Naive thymus-derived CD4-positive, alpha-beta T cell (primary cell): Measurements from ENCODE around the gene HLA-DRB1. TPM values are rescaled to one million over a fixed set of nuclear protein-coding genes. Genes with fewer than 3 reads are reported as not detected.
"Not testable (repeated sequence)": the region's sequence is repeated elsewhere in the genome, so short reads cannot be mapped to it uniquely, and the experiment has no call there.

Experiments used
- ATAC-seq: fragments of 150-1000 bp; cut with Tn5 transposase; 2 replicates; pipeline ENCODE4 v1.10.0; 2021; ENCODE audit warnings: mild to moderate bottlenecking, moderate library complexity
- CTCF ChIA-PET: fragments of 350-600 bp; sonication (Branson Sonifier 250); formaldehyde crosslinking; loops from one replicate; lab custom pipeline; 2021; ENCODE audit warnings: antibody characterized with exemption; lab: Charles Lee
- POLR2A ChIA-PET: fragments of 350-600 bp; sonication (Branson Sonifier 250); formaldehyde crosslinking; loops from one replicate; lab custom pipeline; 2021; ENCODE audit warnings: antibody characterized with exemption, inconsistent platforms; lab: Charles Lee
- DNase-seq, 9 donors: peaks; one replicate each; pipeline versions ENCODE4 v3.0.0 to v3.0.0-alpha.2; 2020 to 2022; ENCODE audit warnings: mixed read lengths in 1 of 9
- H3K27ac ChIP-seq: one replicate; pipeline ENCODE4 v1.7.0; 2013; ENCODE audit warnings: mild to moderate bottlenecking, low read depth, low read length, moderate library complexity
- H3K27me3 ChIP-seq, 2 donors: one replicate each; pipeline ENCODE4 v1.7.0; 2013; ENCODE audit warnings: low read length in 2 of 2, mild to moderate bottlenecking in 2 of 2, moderate library complexity in 2 of 2; ENCODE audit not compliant: control insufficient read depth in 2 of 2, insufficient read depth in 2 of 2
- H3K36me3 ChIP-seq, 3 experiments: 1 replicate in 2 of 3; 2 replicates in 1 of 3; pipeline ENCODE4 v1.7.0; 2013; ENCODE audit warnings: low read length in 3 of 3, mild to moderate bottlenecking in 3 of 3, moderate library complexity in 1 of 3; ENCODE audit not compliant: insufficient read depth in 3 of 3, control insufficient read depth in 2 of 3
- H3K4me1 ChIP-seq, 2 donors: one replicate each; pipeline ENCODE4 v1.7.0; 2013; ENCODE audit warnings: low read length in 2 of 2, mild to moderate bottlenecking in 2 of 2, moderate library complexity in 1 of 2; ENCODE audit not compliant: control insufficient read depth in 2 of 2, insufficient read depth in 2 of 2
- H3K4me3 ChIP-seq: 2 replicates; pipeline ENCODE4 v1.7.0; 2013; ENCODE audit warnings: mild to moderate bottlenecking, low read length
- H3K9me3 ChIP-seq, 3 experiments: 1 replicate in 2 of 3; 2 replicates in 1 of 3; pipeline ENCODE4 v1.7.0; 2013; ENCODE audit warnings: low read length in 3 of 3; ENCODE audit not compliant: control insufficient read depth in 2 of 3
- H3K27ac Mint-ChIP-seq, 9 donors: one replicate each; pipeline ENCODE4 v1.8.0; 2020 to 2022; ENCODE audit warnings: mixed read lengths in 9 of 9, mild to moderate bottlenecking in 8 of 9, moderate library complexity in 5 of 9, inconsistent platforms in 2 of 9
- H3K27me3 Mint-ChIP-seq, 5 donors: one replicate each; pipeline ENCODE4 v1.8.0; 2021 to 2022; ENCODE audit warnings: mixed read lengths in 5 of 5, mild to moderate bottlenecking in 1 of 5
- H3K36me3 Mint-ChIP-seq, 5 donors: one replicate each; pipeline ENCODE4 v1.8.0; 2020 to 2022; ENCODE audit warnings: mixed read lengths in 5 of 5, mild to moderate bottlenecking in 3 of 5, inconsistent platforms in 1 of 5
- H3K4me1 Mint-ChIP-seq, 7 donors: one replicate each; pipeline ENCODE4 v1.8.0; 2020 to 2022; ENCODE audit warnings: mixed read lengths in 7 of 7, mild to moderate bottlenecking in 3 of 7, inconsistent platforms in 1 of 7
- H3K4me3 Mint-ChIP-seq, 10 donors: one replicate each; pipeline ENCODE4 v1.8.0; 2020 to 2022; ENCODE audit warnings: mild to moderate bottlenecking in 10 of 10, mixed read lengths in 10 of 10, moderate library complexity in 6 of 10, inconsistent platforms in 2 of 10
- H3K9me3 Mint-ChIP-seq, 11 donors: one replicate each; pipeline ENCODE4 v1.8.0; 2020 to 2022; ENCODE audit warnings: mixed read lengths in 11 of 11, mild to moderate bottlenecking in 4 of 11, inconsistent platforms in 1 of 11, moderate library complexity in 1 of 11
- intact Hi-C, 2 donors: fragments of 100-400 bp; cut with micrococcal nuclease; formaldehyde crosslinking; loops; one replicate each; pipeline ENCODE4 v1.15.1; 2023
- polyA plus RNA-seq, 2 donors: library from polyadenylated mRNA; unstranded; fragments of 300-500 nt; fragmentation: Illumina TruSeq; gene quantifications; one replicate each; pipeline ENCODE4 v1.2.3, GENCODE V29; 2021
- total RNA-seq, 6 experiments: library from RNA in 5 of 6; stranded (reverse) in 5 of 6; gene quantifications; 1 replicate in 5 of 6; 2 replicates in 1 of 6; pipeline ENCODE4 v1.2.3 and lab custom pipeline; 2021 to 2026

The HLA-DRB1 gene
- total and polyA plus RNA-seq, 7 experiments from 2014 or later = 3.1 to 229 (median 18.4) TPM

DNA sequence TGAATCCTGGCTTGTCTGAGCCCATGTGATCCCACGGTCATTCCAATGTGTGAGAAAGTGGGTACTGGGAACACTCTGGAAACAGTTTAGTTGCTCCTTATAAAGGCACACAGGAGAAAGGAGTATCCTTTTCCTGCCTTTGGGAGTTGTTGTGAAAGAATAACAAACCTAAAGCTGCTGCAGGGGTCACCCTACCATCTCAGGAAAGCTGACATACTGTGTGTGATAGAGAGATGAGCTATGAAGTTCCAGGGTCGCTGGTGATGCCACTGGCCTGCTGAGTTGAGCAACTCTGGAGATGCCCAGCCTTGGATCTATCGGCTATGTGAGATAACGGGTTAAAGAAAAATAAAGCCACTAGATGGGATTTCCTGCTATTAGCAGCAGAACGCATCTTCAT lies 12.2 kb downstream of the HLA-DRB1 start:
- H3K27me3 ChIP-seq, ATAC-seq, H3K9me3 Mint-ChIP-seq, H3K4me3 Mint-ChIP-seq, H3K27ac Mint-ChIP-seq, H3K27ac ChIP-seq, H3K4me3 ChIP-seq, POLR2A ChIA-PET, H3K4me1 ChIP-seq, DNase-seq, H3K36me3 ChIP-seq, intact Hi-C loops, H3K9me3 ChIP-seq: not testable (repeated sequence)
- CTCF ChIA-PET = interaction anchor here (0.6 kb wide), 1 partner anchor 15 kb away, joined by 3 read pairs; no protein-coding TSS in a partner anchor
- H3K27me3 Mint-ChIP-seq = peaks cover 0 to 10% (median 6%) of the 10 kb centered on the region in 5 donors
- peaks cover 0 to 20% (median 0%) of the 10 kb centered on the region in 5 donors for H3K36me3 Mint-ChIP-seq
- H3K4me1 Mint-ChIP-seq = peaks cover 0 to 25% (median 14%) of the 10 kb centered on the region in 7 donors

GRCh38 chr6:32576250-32576649 lies 13.4 kb downstream of the HLA-DRB1 start:
- Mint-ChIP-seq H3K4me3 (no peak overlapping the region), H3K36me3 (peaks cover 0 to 19% (median 0%) of the 10 kb centered on the region in 5 donors), H3K27me3 (peaks cover 0 to 12% (median 6%) of the 10 kb centered on the region in 5 donors), H3K4me1 (peaks cover 0 to 25% (median 14%) of the 10 kb centered on the region in 7 donors), H3K9me3 (no peaks in the 10 kb centered on the region), H3K27ac (no peak overlapping the region)
- H3K9me3 ChIP-seq = no peaks in the 10 kb centered on the region
- DNase-seq = no peak
- no peak overlapping the region for H3K27ac ChIP-seq
- ChIA-PET POLR2A (interaction anchor here (0.7 kb wide), 1 partner anchor 39 kb away, joined by 3 read pairs; no protein-coding TSS in a partner anchor), CTCF (no interaction called here)
- no peaks in the 10 kb centered on the region for H3K36me3 ChIP-seq
- H3K4me1 ChIP-seq = no peaks in the 10 kb centered on the region
- intact Hi-C loops = no loop called here
- no peak overlapping the region for H3K4me3 ChIP-seq
- no peak for ATAC-seq
- no peaks in the 10 kb centered on the region for H3K27me3 ChIP-seq

DNA sequence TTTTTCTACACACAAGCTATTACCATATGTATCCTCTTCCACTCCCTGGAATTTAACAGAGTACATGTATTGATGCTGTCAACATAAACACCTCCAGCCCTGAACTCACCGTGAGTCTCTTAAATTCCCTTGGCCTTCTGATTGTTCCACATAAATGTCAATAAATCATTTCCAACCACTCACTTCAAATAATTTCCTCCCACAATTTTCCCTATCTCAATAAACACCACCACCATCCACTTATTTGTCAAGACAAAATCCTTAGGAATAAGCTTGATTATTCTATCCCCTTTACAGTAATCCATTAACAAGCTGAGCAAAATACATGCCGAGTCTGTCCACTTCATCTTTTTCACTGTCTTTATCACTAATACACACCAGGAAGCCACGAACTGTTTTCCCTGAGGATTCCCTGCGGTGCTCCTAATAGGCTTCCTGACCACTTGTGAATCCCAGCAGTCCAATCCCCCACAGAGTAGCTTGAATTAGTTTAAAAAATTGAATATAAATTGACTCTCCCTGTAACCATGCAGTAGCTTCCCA lies 19.2 kb downstream of the HLA-DRB1 start:
- ChIA-PET POLR2A (no interaction called here), CTCF (interaction anchor here (0.7 kb wide), 1 partner anchor 87 kb away, joined by 3 read pairs; no protein-coding TSS in a partner anchor)
- no peaks in the 10 kb centered on the region for H3K9me3 ChIP-seq
- Mint-ChIP-seq H3K4me1 (peaks cover 0 to 11% (median 3%) of the 10 kb centered on the region in 7 donors), H3K36me3 (no peaks in the 10 kb centered on the region), H3K27ac (no peak overlapping the region), H3K9me3 (peaks cover 0 to 2% (median 0%) of the 10 kb centered on the region in 11 donors), H3K27me3 (peaks cover 0 to 26% (median 3%) of the 10 kb centered on the region in 5 donors), H3K4me3 (no peak overlapping the region)
- no peaks in the 10 kb centered on the region for H3K27me3 ChIP-seq
- DNase-seq (no peak), ATAC-seq (no peak)
- no peak overlapping the region for H3K27ac ChIP-seq
- no peaks in the 10 kb centered on the region for H3K36me3 ChIP-seq
- H3K4me1 ChIP-seq = no peaks in the 10 kb centered on the region
- H3K4me3 ChIP-seq = no peak overlapping the region
- intact Hi-C loops = loop anchor here in 1 of 2 donors (5.0 kb wide), 1 partner anchor 43 kb away; no protein-coding TSS in a partner anchor

GRCh38 chr6:32568561-32568960 lies 21.1 kb downstream of the HLA-DRB1 start:
- POLR2A ChIA-PET = no interaction called here

GRCh38 chr6:32566957-32567356 lies 22.7 kb downstream of the HLA-DRB1 start:
- Histone ChIP-seq H3K27me3 (no peaks in the 10 kb centered on the region), H3K9me3 (no peaks in the 10 kb centered on the region), H3K4me3 (no peak overlapping the region), H3K27ac (no peak overlapping the region), H3K36me3 (no peaks in the 10 kb centered on the region), H3K4me1 (no peaks in the 10 kb centered on the region)
- ChIA-PET POLR2A (no interaction called here), CTCF (no interaction called here)
- ATAC-seq (no peak), DNase-seq (no peak)
- Mint-ChIP-seq H3K27me3 (peaks cover 0 to 36% (median 5%) of the 10 kb centered on the region in 5 donors), H3K36me3 (no peaks in the 10 kb centered on the region), H3K9me3 (peaks cover 0 to 2% (median 0%) of the 10 kb centered on the region in 11 donors), H3K4me1 (peaks cover 0 to 11% (median 3%) of the 10 kb centered on the region in 7 donors), H3K4me3 (no peak overlapping the region), H3K27ac (no peak overlapping the region)
- intact Hi-C loops = no loop called here

More at GRCh38 chr6:32568561-32568960, 21.1 kb downstream of the HLA-DRB1 start:
- no peaks in the 10 kb centered on the region for H3K36me3 ChIP-seq
- no peaks in the 10 kb centered on the region for H3K27me3 ChIP-seq
- H3K27ac ChIP-seq = no peak overlapping the region
- Mint-ChIP-seq H3K4me3 (peak overlapping the region in 2 of 10 donors; percentile 30 to 39), H3K36me3 (no peaks in the 10 kb centered on the region), H3K27ac (peak overlapping the region in 2 of 9 donors; percentile 34 to 46), H3K9me3 (peaks cover 0 to 2% (median 0%) of the 10 kb centered on the region in 11 donors), H3K4me1 (peaks cover 0 to 11% (median 3%) of the 10 kb centered on the region in 7 donors), H3K27me3 (peaks cover 0 to 28% (median 0%) of the 10 kb centered on the region in 5 donors)
- ATAC-seq (no peak), DNase-seq (no peak)
- no peaks in the 10 kb centered on the region for H3K9me3 ChIP-seq
- no peaks in the 10 kb centered on the region for H3K4me1 ChIP-seq
- intact Hi-C loops = no loop called here
- CTCF ChIA-PET = no interaction called here
- no peak overlapping the region for H3K4me3 ChIP-seq

GRCh38 chr6:32565511-32565910 lies 24.1 kb downstream of the HLA-DRB1 start:
- Histone ChIP-seq H3K36me3 (no peaks in the 10 kb centered on the region), H3K27me3 (no peaks in the 10 kb centered on the region), H3K9me3 (no peaks in the 10 kb centered on the region), H3K4me1 (no peaks in the 10 kb centered on the region), H3K27ac (no peak overlapping the region), H3K4me3 (no peak overlapping the region)
- intact Hi-C loops = no loop called here
- no peak for DNase-seq
- no peak for ATAC-seq
- Mint-ChIP-seq H3K4me3 (no peak overlapping the region), H3K27me3 (peaks cover 0 to 32% (median 5%) of the 10 kb centered on the region in 5 donors), H3K36me3 (no peaks in the 10 kb centered on the region), H3K27ac (no peak overlapping the region), H3K9me3 (peaks cover 0 to 2% (median 0%) of the 10 kb centered on the region in 11 donors), H3K4me1 (peaks cover 0 to 11% (median 0%) of the 10 kb centered on the region in 7 donors)
- ChIA-PET POLR2A (no interaction called here), CTCF (no interaction called here)

DNA sequence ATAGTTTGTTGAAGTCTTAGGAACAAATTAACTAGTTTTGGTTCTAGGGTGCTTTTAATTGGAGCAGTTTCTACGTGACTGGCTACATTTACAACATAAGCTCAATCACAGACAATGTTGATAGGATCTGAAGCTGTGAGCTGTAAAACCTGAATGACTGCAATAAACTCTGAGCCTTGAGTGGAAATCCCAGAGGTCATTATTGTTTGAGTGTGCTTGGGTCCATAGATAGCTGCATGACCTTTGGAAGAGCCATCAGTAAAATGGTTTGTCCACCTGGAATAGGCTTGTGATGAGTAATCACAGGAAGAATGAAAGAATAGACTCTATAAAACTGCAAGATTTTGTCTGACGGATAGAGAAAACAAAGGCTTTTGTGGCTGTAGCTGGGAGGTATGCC lies 26.7 kb downstream of the HLA-DRB1 start:
- H3K27ac ChIP-seq = no peak overlapping the region
- H3K9me3 Mint-ChIP-seq = peaks cover 0 to 2% (median 0%) of the 10 kb centered on the region in 11 donors
- no peak for ATAC-seq
- no peaks in the 10 kb centered on the region for H3K36me3 Mint-ChIP-seq
- no peaks in the 10 kb centered on the region for H3K4me1 ChIP-seq
- H3K4me1 Mint-ChIP-seq = peaks cover 0 to 4% (median 0%) of the 10 kb centered on the region in 7 donors
- H3K4me3 Mint-ChIP-seq = no peak overlapping the region
- no peak overlapping the region for H3K27ac Mint-ChIP-seq
- H3K4me3 ChIP-seq = no peak overlapping the region
- no peaks in the 10 kb centered on the region for H3K36me3 ChIP-seq
- POLR2A ChIA-PET = no interaction called here
- intact Hi-C loops = no loop called here
- H3K27me3 Mint-ChIP-seq = peaks cover 0 to 30% (median 5%) of the 10 kb centered on the region in 5 donors
- DNase-seq = no peak
- CTCF ChIA-PET = no interaction called here
- H3K9me3 ChIP-seq = no peaks in the 10 kb centered on the region
- no peaks in the 10 kb centered on the region for H3K27me3 ChIP-seq
